Measurements from ENCODE around the gene C9orf43. TPM values are rescaled to one million over a fixed set of nuclear protein-coding genes. Genes with fewer than 3 reads are reported as not detected.
"Not testable (repeated sequence)": the region's sequence is repeated elsewhere in the genome, so short reads cannot be mapped to it uniquely, and the experiment has no call there.

Gene C9orf43, protein sequence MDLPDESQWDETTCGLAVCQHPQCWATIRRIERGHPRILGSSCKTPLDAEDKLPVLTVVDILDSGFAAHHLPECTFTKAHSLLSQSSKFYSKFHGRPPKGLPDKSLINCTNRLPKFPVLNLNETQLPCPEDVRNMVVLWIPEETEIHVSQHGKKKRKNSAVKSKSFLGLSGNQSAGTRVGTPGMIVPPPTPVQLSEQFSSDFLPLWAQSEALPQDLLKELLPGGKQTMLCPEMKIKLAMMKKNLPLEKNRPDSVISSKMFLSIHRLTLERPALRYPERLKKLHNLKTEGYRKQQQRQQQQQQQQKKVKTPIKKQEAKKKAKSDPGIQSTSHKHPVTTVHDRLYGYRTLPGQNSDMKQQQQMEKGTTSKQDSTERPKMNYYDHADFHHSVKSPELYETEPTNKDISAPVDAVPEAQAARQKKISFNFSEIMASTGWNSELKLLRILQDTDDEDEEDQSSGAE
- 0.51 and 0.52 TPM in 2 replicates for total RNA-seq

DNA sequence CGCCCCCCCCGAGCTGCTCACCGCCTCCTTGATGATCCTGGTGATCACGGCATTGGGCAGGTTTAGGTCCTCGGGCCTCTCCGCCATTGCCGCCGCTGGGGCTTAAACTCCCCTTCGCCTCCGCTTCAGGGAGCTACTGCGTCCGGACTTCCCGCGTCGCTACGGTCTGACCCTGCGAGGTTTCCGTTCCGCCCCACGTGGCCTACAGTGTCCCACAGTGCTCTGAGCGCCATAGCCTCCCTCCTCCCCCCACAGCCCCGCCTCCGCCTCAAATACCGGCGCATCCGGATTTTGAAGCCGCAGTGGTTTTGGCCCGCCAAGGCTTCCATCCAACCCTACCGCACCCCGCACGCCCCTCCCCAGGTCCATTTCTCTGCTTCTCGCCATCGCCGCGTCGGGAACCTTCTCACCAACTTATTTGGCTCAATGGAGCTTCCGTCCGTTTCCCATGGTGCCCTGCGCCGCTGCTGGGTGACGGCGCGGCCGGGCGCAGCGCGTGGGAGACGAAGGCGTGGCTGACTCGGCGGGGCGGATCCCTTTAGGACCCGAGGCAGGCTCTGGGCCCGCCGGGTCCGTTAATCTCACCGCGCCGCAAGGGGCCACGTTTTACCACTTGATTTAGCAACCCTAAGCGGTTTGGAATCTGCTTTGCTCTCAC is at the start of gene C9orf43, which contains the start of gene POLE3:
Gene C9orf43 (plus strand): TSS at position 541 of the 658 bp plus-strand sequence. CDS start 2,747 bp downstream, outside the sequence.
Gene POLE3 (minus strand): TSS at position 469 of the 658 bp plus-strand sequence. CDS start 382 bp downstream, at position 87.
- peaks cover 34% of the 10 kb centered on the region for H3K36me3 Mint-ChIP-seq (ENCODE audit: low read depth)

DNA sequence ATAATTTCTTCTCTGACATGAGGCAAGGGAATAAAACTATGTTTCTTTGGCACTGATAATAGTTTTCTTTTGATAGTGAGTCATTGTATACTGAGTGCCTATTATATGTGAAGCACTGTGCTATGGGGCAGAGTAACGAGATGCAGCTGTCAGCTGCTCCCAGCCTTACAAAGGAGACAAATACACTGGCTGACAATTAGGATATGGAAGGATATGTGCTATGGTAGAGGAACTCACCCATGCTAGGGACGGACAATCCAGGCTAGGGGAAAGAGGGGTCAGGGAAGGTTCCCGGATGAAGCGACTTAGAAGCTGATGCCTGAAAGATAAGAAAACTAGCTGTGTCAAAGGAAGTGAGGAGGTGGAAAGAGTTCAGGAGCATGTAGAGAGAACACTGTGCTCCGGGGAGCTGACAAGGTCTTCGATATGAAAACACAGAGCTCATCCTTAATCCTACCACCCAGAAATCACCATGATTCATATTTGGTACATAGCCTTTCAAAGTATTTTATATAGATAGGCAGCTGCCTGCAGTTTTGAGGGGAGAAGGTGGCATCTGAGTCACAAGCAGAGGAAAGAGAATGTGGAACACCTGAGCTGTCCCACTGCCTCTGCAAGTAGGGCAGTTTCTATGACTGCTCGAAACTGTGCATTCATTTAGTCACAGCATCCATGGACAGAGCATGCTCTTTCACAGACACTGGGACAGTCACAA is 49.1 kb upstream of the C9orf43 start:
- peaks cover 18% of the 10 kb centered on the region for H3K4me1 Mint-ChIP-seq
- H3K9me3 Mint-ChIP-seq: no peaks in the 10 kb centered on the region
- peaks cover 22% of the 10 kb centered on the region for H3K36me3 Mint-ChIP-seq (ENCODE audit: low read depth)
- no peak overlapping the region for H3K4me3 Mint-ChIP-seq
- no peak for DNase-seq
- peak overlapping the region; percentile 71 for H3K27ac Mint-ChIP-seq
- intact Hi-C loops (cut with micrococcal nuclease): loop anchor here (1.0 kb wide), 1 partner anchor 10 kb away; no protein-coding TSS in a partner anchor
- H3K27me3 Mint-ChIP-seq: no peaks in the 10 kb centered on the region

More for the DNA sequence above, at the start of gene C9orf43, which contains the start of gene POLE3:
- intact Hi-C loops (cut with micrococcal nuclease): loop anchor here (1.0 to 2.0 kb wide), 12 partner anchors 9 to 1780 kb away; partner anchors contain the start of genes ALAD, CDC26, DNAJC25 and FKBP15
- peak within 1 kb of the TSS; percentile 97 for H3K4me3 Mint-ChIP-seq
- peak; percentile 99 for DNase-seq
- peaks cover 20% of the 10 kb centered on the region for H3K4me1 Mint-ChIP-seq
- no peaks in the 10 kb centered on the region for H3K27me3 Mint-ChIP-seq
- H3K9me3 Mint-ChIP-seq: no peaks in the 10 kb centered on the region
- H3K27ac Mint-ChIP-seq: peak within 1 kb of the TSS; percentile 99

DNA sequence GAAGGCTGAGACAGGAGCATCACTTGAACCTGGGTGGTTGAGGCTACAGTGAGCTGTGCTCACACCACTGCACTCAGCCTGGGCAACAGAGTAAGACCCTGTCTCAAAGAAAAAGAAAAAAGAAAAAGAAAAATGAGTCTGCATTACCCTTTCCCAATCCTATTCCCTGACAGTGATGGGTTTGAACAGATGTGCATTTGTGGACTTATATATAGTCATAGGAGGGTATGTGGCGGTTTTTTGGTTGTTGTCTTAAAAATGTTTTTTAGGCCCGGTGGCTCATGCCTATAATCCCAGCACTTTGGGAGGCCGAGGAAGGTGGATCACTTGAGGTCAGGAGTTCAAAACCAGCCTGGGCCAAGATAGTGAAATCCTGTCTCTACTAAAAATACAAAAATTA is 47.2 kb upstream of the C9orf43 start:
- no peak overlapping the region for H3K27ac Mint-ChIP-seq
- H3K27me3 Mint-ChIP-seq: no peaks in the 10 kb centered on the region
- DNase-seq: no peak
- no peaks in the 10 kb centered on the region for H3K9me3 Mint-ChIP-seq
- H3K36me3 Mint-ChIP-seq (ENCODE audit: low read depth): peaks cover 16% of the 10 kb centered on the region
- H3K4me1 Mint-ChIP-seq: peaks cover 13% of the 10 kb centered on the region
- H3K4me3 Mint-ChIP-seq: no peak overlapping the region
- intact Hi-C loops (cut with micrococcal nuclease): no loop called here

DNA sequence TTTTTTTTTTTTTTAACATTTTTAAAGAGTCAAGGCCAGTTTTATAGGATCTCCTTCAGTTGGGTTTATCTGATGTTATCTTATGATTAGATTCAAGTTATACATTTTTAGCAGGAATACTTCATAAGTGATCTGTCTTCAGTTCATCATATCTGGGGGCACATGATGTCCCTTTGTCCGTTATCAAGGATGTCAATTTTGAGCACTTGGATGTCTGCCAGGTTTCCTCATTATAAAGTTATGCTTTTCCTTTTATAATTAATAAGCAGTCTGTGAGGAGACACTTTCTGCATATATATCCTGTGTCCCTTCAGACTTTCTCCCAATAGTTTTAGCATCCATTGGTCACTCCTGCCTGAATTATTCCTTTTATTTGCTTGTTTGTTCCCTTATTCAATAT is 45.6 kb upstream of the C9orf43 start:
- Mint-ChIP-seq H3K36me3 (ENCODE audit: low read depth) (peaks cover 12% of the 10 kb centered on the region), H3K27ac (no peak overlapping the region), H3K4me3 (no peak overlapping the region), H3K9me3 (no peaks in the 10 kb centered on the region), H3K4me1 (peaks cover 13% of the 10 kb centered on the region), H3K27me3 (no peaks in the 10 kb centered on the region)
- intact Hi-C loops (cut with micrococcal nuclease): no loop called here
- no peak for DNase-seq

DNA sequence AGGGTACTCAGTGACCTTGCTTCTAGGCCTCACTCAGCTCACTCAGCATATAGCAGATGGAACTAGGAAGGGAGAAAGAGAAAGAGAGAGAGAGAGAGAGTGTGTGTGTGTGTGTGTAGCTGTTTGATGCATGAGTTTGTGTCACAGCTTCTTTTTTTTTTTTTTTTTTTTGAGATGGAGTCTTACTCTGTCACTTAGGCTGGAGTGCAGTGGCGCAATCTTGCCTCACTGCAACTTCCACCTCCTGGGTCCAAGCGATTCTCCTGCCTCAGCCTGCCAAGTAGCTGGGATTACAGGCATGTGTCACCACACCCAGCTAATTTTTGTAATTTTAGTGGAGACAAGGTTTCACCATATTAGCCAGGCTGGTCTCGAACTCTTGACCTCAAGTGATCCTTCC is 44.9 kb upstream of the C9orf43 start:
- intact Hi-C loops (cut with micrococcal nuclease); H3K4me3 Mint-ChIP-seq; DNase-seq; H3K9me3 Mint-ChIP-seq; H3K36me3 Mint-ChIP-seq (ENCODE audit: low read depth); H3K27me3 Mint-ChIP-seq: not testable (repeated sequence)
- peak overlapping the region; percentile 48 for H3K27ac Mint-ChIP-seq
- H3K4me1 Mint-ChIP-seq: peaks cover 11% of the 10 kb centered on the region

DNA sequence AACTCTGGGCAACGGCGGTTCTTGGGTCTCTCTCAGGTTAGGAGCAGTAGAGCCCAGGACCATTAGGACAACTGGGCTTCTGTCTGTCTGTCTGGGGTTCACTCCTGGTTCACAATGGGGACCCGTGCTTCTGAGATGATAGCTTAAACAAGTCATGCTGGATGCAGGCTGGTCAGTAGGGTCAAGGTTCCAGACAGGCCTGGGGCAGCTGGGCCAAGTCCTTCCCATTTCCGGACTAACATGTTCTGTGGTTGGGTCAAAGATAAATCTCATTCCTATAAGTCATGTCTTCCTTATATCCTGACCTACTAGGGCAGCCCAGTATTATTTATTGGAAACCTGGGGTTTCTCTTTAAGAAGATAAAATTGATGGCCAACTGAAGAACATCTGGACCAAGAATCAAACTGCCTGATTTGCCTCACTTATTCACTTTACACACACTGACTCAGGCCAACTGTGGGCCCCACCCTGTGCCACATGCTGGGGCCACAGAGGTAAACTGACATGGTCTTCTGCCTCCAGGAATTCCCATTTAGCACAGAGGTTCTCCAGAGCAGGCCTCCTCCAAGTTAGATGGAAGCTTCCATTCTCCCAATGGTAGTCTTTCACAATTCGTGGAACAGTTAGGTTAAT is 42.1 kb upstream of the C9orf43 start:
- Mint-ChIP-seq H3K27ac (no peak overlapping the region), H3K4me1 (no peaks in the 10 kb centered on the region), H3K27me3 (no peaks in the 10 kb centered on the region), H3K4me3 (no peak overlapping the region), H3K9me3 (no peaks in the 10 kb centered on the region), H3K36me3 (ENCODE audit: low read depth) (peaks cover 10% of the 10 kb centered on the region)
- intact Hi-C loops (cut with micrococcal nuclease): no loop called here
- no peak for DNase-seq

DNA sequence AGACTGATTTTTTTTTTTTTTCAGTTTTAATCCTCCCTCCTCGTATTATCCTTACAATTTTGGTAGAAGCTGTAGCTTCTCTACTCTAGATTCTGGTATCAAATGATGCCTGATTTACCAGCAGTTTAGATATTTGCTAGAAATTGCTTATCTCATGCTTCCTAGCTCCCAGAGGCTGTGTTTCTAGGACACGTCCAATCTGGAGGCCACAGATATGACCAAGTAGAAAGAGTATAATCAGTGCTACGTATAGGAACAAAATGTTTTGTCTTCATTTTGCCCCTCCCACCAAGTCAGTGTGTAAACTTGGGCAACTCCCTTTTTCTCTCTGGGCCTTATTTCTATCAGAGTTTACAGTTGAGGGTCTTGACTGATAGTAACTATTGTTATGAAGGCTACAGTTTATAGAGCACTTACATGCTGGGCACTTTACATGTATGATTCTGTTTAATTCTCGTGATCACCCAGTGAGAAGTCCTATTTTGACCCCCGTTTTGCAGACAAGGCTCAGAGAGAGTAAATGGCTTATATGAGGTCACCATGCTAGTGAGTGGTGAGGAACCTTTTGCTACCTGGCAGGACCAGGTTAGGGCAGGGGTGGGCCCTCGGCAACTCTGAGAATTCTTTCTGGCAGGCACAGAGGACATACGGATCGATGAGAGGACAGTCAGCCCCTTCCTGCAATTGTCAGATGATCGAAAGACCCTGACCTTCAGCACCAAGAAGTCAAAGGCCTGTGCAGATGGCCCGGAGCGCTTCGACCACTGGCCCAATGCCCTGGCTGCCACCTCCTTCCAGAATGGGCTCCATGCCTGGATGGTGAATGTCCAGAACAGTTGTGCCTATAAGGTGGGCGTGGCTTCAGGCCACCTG is 41.3 kb upstream of the C9orf43 start:
- H3K4me3 Mint-ChIP-seq: no peak overlapping the region
- peaks cover 10% of the 10 kb centered on the region for H3K36me3 Mint-ChIP-seq (ENCODE audit: low read depth)
- no peaks in the 10 kb centered on the region for H3K27me3 Mint-ChIP-seq
- H3K4me1 Mint-ChIP-seq: no peaks in the 10 kb centered on the region
- no peak overlapping the region for H3K27ac Mint-ChIP-seq
- intact Hi-C loops (cut with micrococcal nuclease): no loop called here
- no peak for DNase-seq
- no peaks in the 10 kb centered on the region for H3K9me3 Mint-ChIP-seq

DNA sequence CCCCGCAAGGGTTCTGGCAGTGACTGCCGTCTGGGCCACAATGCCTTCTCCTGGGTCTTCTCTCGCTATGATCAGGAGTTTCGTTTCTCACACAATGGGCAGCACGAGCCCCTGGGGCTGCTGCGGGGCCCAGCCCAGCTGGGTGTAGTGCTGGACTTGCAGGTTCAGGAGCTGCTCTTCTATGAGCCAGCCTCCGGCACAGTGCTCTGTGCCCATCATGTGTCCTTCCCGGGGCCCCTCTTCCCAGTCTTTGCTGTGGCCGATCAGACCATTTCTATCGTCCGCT is 40.7 kb upstream of the C9orf43 start:
- intact Hi-C loops (cut with micrococcal nuclease): no loop called here
- Mint-ChIP-seq H3K9me3 (no peaks in the 10 kb centered on the region), H3K4me1 (no peaks in the 10 kb centered on the region), H3K36me3 (ENCODE audit: low read depth) (peaks cover 13% of the 10 kb centered on the region), H3K27me3 (no peaks in the 10 kb centered on the region), H3K27ac (no peak overlapping the region), H3K4me3 (no peak overlapping the region)
- no peak for DNase-seq

DNA sequence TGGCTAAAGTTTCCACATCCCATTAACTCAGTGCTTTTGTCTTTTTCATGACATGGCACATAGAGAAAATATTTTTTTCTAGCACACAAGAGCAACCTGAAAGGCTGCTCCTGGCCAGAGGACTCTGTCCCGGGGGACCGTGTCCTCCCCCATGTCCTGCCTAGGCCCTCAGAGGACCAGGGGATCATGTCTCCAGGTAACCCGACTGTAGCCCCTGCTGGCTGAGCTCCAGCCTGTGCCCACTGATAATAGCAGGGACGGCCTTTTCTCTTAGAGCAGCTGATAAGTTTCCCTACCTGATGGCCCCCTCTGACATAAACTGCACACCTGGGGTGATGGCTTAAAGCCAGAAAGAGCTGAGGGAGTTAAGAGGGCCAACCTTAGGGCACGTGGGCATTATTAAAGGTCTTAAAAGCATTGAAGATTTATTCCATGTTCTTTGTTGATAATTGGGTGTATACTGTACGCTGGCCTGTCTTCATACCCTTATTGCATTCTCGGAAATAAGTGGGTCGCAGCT is 39.7 kb upstream of the C9orf43 start:
- Mint-ChIP-seq H3K9me3 (no peaks in the 10 kb centered on the region), H3K36me3 (ENCODE audit: low read depth) (peaks cover 17% of the 10 kb centered on the region), H3K4me1 (peaks cover 10% of the 10 kb centered on the region), H3K4me3 (no peak overlapping the region), H3K27me3 (no peaks in the 10 kb centered on the region), H3K27ac (no peak overlapping the region)
- no peak for DNase-seq
- intact Hi-C loops (cut with micrococcal nuclease): no loop called here

DNA sequence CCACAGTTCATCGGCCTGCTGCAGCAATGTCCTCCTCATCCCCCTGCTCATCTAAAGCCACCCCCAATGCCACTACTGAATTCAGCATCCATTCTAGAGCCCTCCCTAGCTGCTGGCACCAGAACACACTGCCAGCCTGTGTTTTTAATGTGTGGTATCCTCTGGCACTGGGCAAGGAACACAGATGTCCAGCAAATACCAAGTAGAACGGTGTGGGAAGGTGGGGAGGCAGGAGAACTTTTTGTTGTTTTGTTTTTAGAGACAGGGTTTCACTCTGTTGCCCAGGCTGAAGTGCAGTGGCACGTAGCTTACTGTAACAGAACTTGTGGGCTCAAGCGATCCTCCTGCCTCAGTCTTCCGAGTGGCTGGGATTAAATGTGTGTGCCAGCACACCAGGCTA is 38.5 kb upstream of the C9orf43 start:
- Mint-ChIP-seq H3K27me3 (no peaks in the 10 kb centered on the region), H3K36me3 (ENCODE audit: low read depth) (peaks cover 17% of the 10 kb centered on the region), H3K9me3 (no peaks in the 10 kb centered on the region), H3K4me1 (peaks cover 12% of the 10 kb centered on the region), H3K4me3 (no peak overlapping the region), H3K27ac (peak overlapping the region; percentile 26)
- DNase-seq: no peak
- intact Hi-C loops (cut with micrococcal nuclease): no loop called here

DNA sequence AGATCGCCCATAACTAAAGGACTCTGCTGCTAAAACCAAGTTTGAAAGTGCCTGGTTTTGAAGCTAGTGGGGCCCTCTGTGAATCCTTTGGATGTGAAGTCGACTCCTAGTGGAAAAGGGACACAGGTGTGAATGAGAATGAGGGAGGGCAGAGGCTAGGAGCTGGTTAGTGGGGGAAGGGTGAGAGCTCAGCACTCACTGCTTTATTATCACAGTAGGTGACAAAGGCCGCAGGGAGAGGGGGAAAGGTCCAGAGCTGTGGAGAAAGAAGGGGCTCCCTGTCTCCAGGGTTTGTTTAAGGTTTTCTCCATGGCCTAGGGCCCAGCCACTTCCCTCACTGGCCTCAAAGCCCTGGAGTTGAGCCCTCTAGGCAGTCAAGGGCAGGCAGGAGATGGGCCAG is 37.3 kb upstream of the C9orf43 start:
- H3K4me3 Mint-ChIP-seq: no peak overlapping the region
- H3K9me3 Mint-ChIP-seq: no peaks in the 10 kb centered on the region
- no peak overlapping the region for H3K27ac Mint-ChIP-seq
- DNase-seq: no peak
- no peaks in the 10 kb centered on the region for H3K27me3 Mint-ChIP-seq
- peaks cover 17% of the 10 kb centered on the region for H3K36me3 Mint-ChIP-seq (ENCODE audit: low read depth)
- intact Hi-C loops (cut with micrococcal nuclease): no loop called here
- H3K4me1 Mint-ChIP-seq: peaks cover 12% of the 10 kb centered on the region

DNA sequence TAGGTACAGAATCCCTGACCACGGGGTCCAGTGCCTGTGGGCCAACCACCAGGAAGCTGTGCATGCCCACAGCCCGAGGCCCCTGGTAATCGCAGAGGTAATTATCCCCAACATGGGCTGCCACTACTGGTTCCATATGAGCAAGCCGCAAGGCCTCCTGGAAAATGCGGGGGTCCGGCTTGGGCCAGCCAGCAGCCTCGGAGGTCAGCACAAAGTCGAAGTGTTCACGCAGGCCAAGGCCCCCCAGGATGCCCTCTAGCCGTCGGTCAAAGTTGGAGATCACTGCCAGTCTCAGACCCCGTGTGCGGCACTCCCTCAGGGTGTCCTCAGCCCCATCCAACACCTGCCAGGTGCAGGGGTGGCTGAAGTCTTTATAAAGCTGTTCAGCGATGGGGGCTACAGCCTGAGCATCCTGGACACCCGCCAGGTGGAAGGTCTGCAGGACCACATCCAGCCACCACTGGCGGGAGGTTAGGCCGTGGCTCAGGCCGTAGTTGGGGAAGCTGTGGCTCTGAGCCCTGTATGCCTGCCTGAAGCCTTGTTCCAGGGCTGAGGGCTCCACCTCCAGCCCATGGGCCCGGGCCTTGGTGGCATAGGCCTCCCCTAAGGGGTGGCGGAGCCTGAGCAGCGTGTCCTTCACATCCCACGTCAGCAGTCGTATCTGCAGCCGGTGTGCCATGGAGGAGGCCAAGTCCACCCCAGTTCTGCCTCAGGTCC is 36.7 kb upstream of the C9orf43 start:
- Mint-ChIP-seq H3K4me1 (peaks cover 12% of the 10 kb centered on the region), H3K4me3 (no peak overlapping the region), H3K27me3 (no peaks in the 10 kb centered on the region), H3K36me3 (ENCODE audit: low read depth) (peaks cover 17% of the 10 kb centered on the region), H3K9me3 (no peaks in the 10 kb centered on the region), H3K27ac (no peak overlapping the region)
- intact Hi-C loops (cut with micrococcal nuclease): no loop called here
- DNase-seq: no peak
